Naive B cell (primary cell): Measurements from ENCODE around the gene SLC24A3. TPM values are rescaled to one million over a fixed set of nuclear protein-coding genes. Genes with fewer than 3 reads are reported as not detected.

Experiments used
- ATAC-seq, 2 donors: fragments of 150-1000 bp; cut with Tn5 transposase; 2 replicates each; pipeline ENCODE4 v1.10.0; 2021; ENCODE audit warnings: low read depth in 2 of 2, mild to moderate bottlenecking in 2 of 2, moderate library complexity in 2 of 2
- DNase-seq: peaks from one replicate; pipeline ENCODE4 v3.0.0; 2022
- H3K27ac Mint-ChIP-seq, 6 donors: one replicate each; pipeline ENCODE4 v1.8.0; 2020 to 2022; ENCODE audit warnings: mild to moderate bottlenecking in 6 of 6, mixed read lengths in 6 of 6, moderate library complexity in 5 of 6, inconsistent platforms in 2 of 6
- H3K27me3 Mint-ChIP-seq, 3 donors: one replicate each; pipeline ENCODE4 v1.8.0; 2021 to 2022; ENCODE audit warnings: mixed read lengths in 3 of 3, mild to moderate bottlenecking in 1 of 3
- H3K36me3 Mint-ChIP-seq, 2 donors: one replicate each; pipeline ENCODE4 v1.8.0; 2020 to 2022; ENCODE audit warnings: mixed read lengths in 2 of 2, inconsistent platforms in 1 of 2, mild to moderate bottlenecking in 1 of 2
- H3K4me1 Mint-ChIP-seq, 3 donors: one replicate each; pipeline ENCODE4 v1.8.0; 2020 to 2022; ENCODE audit warnings: mixed read lengths in 3 of 3, inconsistent platforms in 1 of 3, mild to moderate bottlenecking in 1 of 3, moderate library complexity in 1 of 3
- H3K4me3 Mint-ChIP-seq, 8 donors: one replicate each; pipeline ENCODE4 v1.8.0; 2020 to 2022; ENCODE audit warnings: mild to moderate bottlenecking in 8 of 8, mixed read lengths in 8 of 8, moderate library complexity in 8 of 8, inconsistent platforms in 2 of 8
- H3K9me3 Mint-ChIP-seq, 7 donors: one replicate each; pipeline ENCODE4 v1.8.0; 2020 to 2022; ENCODE audit warnings: mixed read lengths in 7 of 7, mild to moderate bottlenecking in 5 of 7, inconsistent platforms in 2 of 7, moderate library complexity in 1 of 7
- polyA plus RNA-seq, 6 donors: library from polyadenylated mRNA; unstranded; fragments of 300-500 nt; fragmentation: Illumina TruSeq; gene quantifications; one replicate each; pipeline ENCODE4 v1.2.3, GENCODE V29; 2021; ENCODE audit warnings: low read depth in 6 of 6

The SLC24A3 gene
- polyA plus RNA-seq, 6 donors from 2014 or later = 0.09 to 0.13 TPM; not detected in 4

- Mint-ChIP-seq H3K4me1 (no peaks in the 10 kb centered on the region), H3K36me3 (no peaks in the 10 kb centered on the region), H3K4me3 (no peak overlapping the region), H3K27me3 (peaks cover 4 to 24% (median 13%) of the 10 kb centered on the region in 3 donors), H3K9me3 (no peaks in the 10 kb centered on the region), H3K27ac (no peak overlapping the region)
- no peak for DNase-seq
- ATAC-seq = no peak
These were observed 388.8 kb downstream of the SLC24A3 start for GRCh38 chr20:19601126-19601810.

- H3K36me3 Mint-ChIP-seq = no peaks in the 10 kb centered on the region
- no peaks in the 10 kb centered on the region for H3K4me1 Mint-ChIP-seq
- H3K9me3 Mint-ChIP-seq = no peaks in the 10 kb centered on the region
- peaks cover under 1 to 27% (median 22%) of the 10 kb centered on the region in 3 donors for H3K27me3 Mint-ChIP-seq
- ATAC-seq (no peak), DNase-seq (no peak)
- H3K4me3 Mint-ChIP-seq = no peak overlapping the region
- peak overlapping the region in 1 of 6 donors; percentile 26 for H3K27ac Mint-ChIP-seq
These were observed 390.4 kb downstream of the SLC24A3 start for GRCh38 chr20:19602675-19603375.

- Mint-ChIP-seq H3K27ac (no peak overlapping the region), H3K4me3 (no peak overlapping the region), H3K27me3 (peaks cover 0 to 28% (median 22%) of the 10 kb centered on the region in 3 donors), H3K36me3 (no peaks in the 10 kb centered on the region), H3K9me3 (no peaks in the 10 kb centered on the region), H3K4me1 (no peaks in the 10 kb centered on the region)
- DNase-seq (no peak), ATAC-seq (no peak)
These were observed 390.9 kb downstream of the SLC24A3 start for GRCh38 chr20:19603376-19603750.

GRCh38 chr20:19605786-19606485, 393.5 kb downstream of the SLC24A3 start:
- DNase-seq (no peak), ATAC-seq (no peak)
- Mint-ChIP-seq H3K4me3 (no peak overlapping the region), H3K36me3 (no peaks in the 10 kb centered on the region), H3K9me3 (no peaks in the 10 kb centered on the region), H3K4me1 (no peaks in the 10 kb centered on the region), H3K27me3 (peaks cover 4 to 41% (median 32%) of the 10 kb centered on the region in 3 donors), H3K27ac (no peak overlapping the region)

- Mint-ChIP-seq H3K27me3 (peaks cover 26 to 56% (median 30%) of the 10 kb centered on the region in 3 donors), H3K9me3 (peaks cover 0 to 5% (median 0%) of the 10 kb centered on the region in 7 donors), H3K4me3 (no peak overlapping the region), H3K36me3 (no peaks in the 10 kb centered on the region), H3K27ac (peak overlapping the region in 1 of 6 donors; percentile 54), H3K4me1 (no peaks in the 10 kb centered on the region)
- DNase-seq (no peak), ATAC-seq (no peak)
These were observed 397.3 kb downstream of the SLC24A3 start for GRCh38 chr20:19609642-19610223.

GRCh38 chr20:19615629-19616028, 403.2 kb downstream of the SLC24A3 start:
- Mint-ChIP-seq H3K36me3 (no peaks in the 10 kb centered on the region), H3K4me3 (no peak overlapping the region), H3K4me1 (no peaks in the 10 kb centered on the region), H3K9me3 (peaks cover 0 to 5% (median 0%) of the 10 kb centered on the region in 7 donors), H3K27me3 (peaks cover 49 to 85% (median 56%) of the 10 kb centered on the region in 3 donors), H3K27ac (no peak overlapping the region)
- no peak for DNase-seq
- no peak for ATAC-seq

- H3K27me3 Mint-ChIP-seq = peaks cover 48 to 81% (median 59%) of the 10 kb centered on the region in 3 donors
- no peaks in the 10 kb centered on the region for H3K4me1 Mint-ChIP-seq
- peaks cover 0 to 5% (median 0%) of the 10 kb centered on the region in 7 donors for H3K9me3 Mint-ChIP-seq
- H3K27ac Mint-ChIP-seq = peak overlapping the region in 1 of 6 donors; percentile 62
- ATAC-seq (no peak), DNase-seq (no peak)
- H3K36me3 Mint-ChIP-seq = no peaks in the 10 kb centered on the region
- no peak overlapping the region for H3K4me3 Mint-ChIP-seq
These were observed 403.6 kb downstream of the SLC24A3 start for GRCh38 chr20:19616081-19616480.

- Mint-ChIP-seq H3K27ac (no peak overlapping the region), H3K4me1 (no peaks in the 10 kb centered on the region), H3K36me3 (no peaks in the 10 kb centered on the region), H3K4me3 (no peak overlapping the region), H3K27me3 (peaks cover 48 to 81% (median 61%) of the 10 kb centered on the region in 3 donors), H3K9me3 (peaks cover 0 to 5% (median 0%) of the 10 kb centered on the region in 7 donors)
- ATAC-seq = no peak
- no peak for DNase-seq
These were observed 404.2 kb downstream of the SLC24A3 start for GRCh38 chr20:19616620-19617019.

- H3K4me1 Mint-ChIP-seq = no peaks in the 10 kb centered on the region
- peaks cover 48 to 81% (median 55%) of the 10 kb centered on the region in 3 donors for H3K27me3 Mint-ChIP-seq
- no peak for DNase-seq
- no peak overlapping the region for H3K27ac Mint-ChIP-seq
- ATAC-seq = no peak
- no peak overlapping the region for H3K4me3 Mint-ChIP-seq
- H3K36me3 Mint-ChIP-seq = no peaks in the 10 kb centered on the region
- peaks cover 0 to 2% (median 0%) of the 10 kb centered on the region in 7 donors for H3K9me3 Mint-ChIP-seq
These were observed 404.8 kb downstream of the SLC24A3 start for GRCh38 chr20:19617256-19617655.

GRCh38 chr20:19618711-19619110, 406.3 kb downstream of the SLC24A3 start:
- DNase-seq (no peak), ATAC-seq (no peak)
- no peaks in the 10 kb centered on the region for H3K4me1 Mint-ChIP-seq
- peaks cover 0 to 3% (median 0%) of the 10 kb centered on the region in 7 donors for H3K9me3 Mint-ChIP-seq
- no peak overlapping the region for H3K4me3 Mint-ChIP-seq
- no peak overlapping the region for H3K27ac Mint-ChIP-seq
- H3K27me3 Mint-ChIP-seq = peaks cover 44 to 75% (median 49%) of the 10 kb centered on the region in 3 donors
- H3K36me3 Mint-ChIP-seq = no peaks in the 10 kb centered on the region

GRCh38 chr20:19619904-19620430, 407.5 kb downstream of the SLC24A3 start:
- Mint-ChIP-seq H3K4me1 (no peaks in the 10 kb centered on the region), H3K27ac (peak overlapping the region in 1 of 6 donors; percentile 45), H3K27me3 (peaks cover 39 to 68% (median 57%) of the 10 kb centered on the region in 3 donors), H3K9me3 (peaks cover 0 to 3% (median 0%) of the 10 kb centered on the region in 7 donors), H3K4me3 (no peak overlapping the region), H3K36me3 (no peaks in the 10 kb centered on the region)
- no peak for ATAC-seq
- DNase-seq = no peak

- Mint-ChIP-seq H3K9me3 (peaks cover 0 to 3% (median 0%) of the 10 kb centered on the region in 7 donors), H3K4me3 (no peak overlapping the region), H3K27me3 (peaks cover 35 to 63% (median 55%) of the 10 kb centered on the region in 3 donors), H3K27ac (no peak overlapping the region), H3K36me3 (no peaks in the 10 kb centered on the region), H3K4me1 (no peaks in the 10 kb centered on the region)
- ATAC-seq (no peak), DNase-seq (no peak)
These were observed 408.0 kb downstream of the SLC24A3 start for GRCh38 chr20:19620446-19620845.

- no peak for ATAC-seq
- no peaks in the 10 kb centered on the region for H3K36me3 Mint-ChIP-seq
- H3K9me3 Mint-ChIP-seq = peaks cover 0 to 3% (median 0%) of the 10 kb centered on the region in 7 donors
- peaks cover 29 to 58% (median 49%) of the 10 kb centered on the region in 3 donors for H3K27me3 Mint-ChIP-seq
- no peak overlapping the region for H3K4me3 Mint-ChIP-seq
- no peaks in the 10 kb centered on the region for H3K4me1 Mint-ChIP-seq
- DNase-seq = no peak
- no peak overlapping the region for H3K27ac Mint-ChIP-seq
These were observed 408.6 kb downstream of the SLC24A3 start for GRCh38 chr20:19621072-19621471.
